Endometrium (tissue), 2 donors: ENCODE data around the gene FKBP2.
A peak's percentile ranks its signal among the peaks of the same experiment; 100 is the strongest.

Experiments used
- FAIRE-seq: peaks from 2 replicates; lab custom pipeline; 2012; peaks lifted over from hg19 to GRCh38; lab: Jason Lieb, UNC
- donor health status: control.
- donor health status: control.

Gene FKBP2

GRCh38 chr11:64219755-64220154 is 21.1 kb upstream of the FKBP2 start:
- no peak for FAIRE-seq

- FAIRE-seq, result no peak
Measured at GRCh38 chr11:64220271-64220670, 20.6 kb upstream of the FKBP2 start.

GRCh38 chr11:64220798-64221197 is 20.1 kb upstream of the FKBP2 start:
- no peak for FAIRE-seq

- no peak for FAIRE-seq
Measured at GRCh38 chr11:64222651-64223000, 18.3 kb upstream of the FKBP2 start.

GRCh38 chr11:64223001-64223651 is 17.8 kb upstream of the FKBP2 start:
- no peak for FAIRE-seq

- FAIRE-seq, result no peak
Measured at GRCh38 chr11:64224151-64224890, 16.6 kb upstream of the FKBP2 start.

GRCh38 chr11:64224891-64225607 is 15.8 kb upstream of the FKBP2 start:
- no peak for FAIRE-seq

GRCh38 chr11:64225608-64226506 is 15.0 kb upstream of the FKBP2 start, which contains the start of the genes NUDT22 and TRPT1:
Gene NUDT22 (plus strand): TSS chr11:64226274. CDS start chr11:64226653, 379 bp downstream.
Gene TRPT1 (minus strand): TSS chr11:64226186. CDS start chr11:64225860, 326 bp downstream.
- FAIRE-seq, result no peak

- no peak for FAIRE-seq
Measured at GRCh38 chr11:64226507-64227051, 14.3 kb upstream of the FKBP2 start.

GRCh38 chr11:64227405-64227956 is 13.4 kb upstream of the FKBP2 start:
- no peak for FAIRE-seq

GRCh38 chr11:64229090-64229743 is 11.7 kb upstream of the FKBP2 start:
- FAIRE-seq, result no peak

- no peak for FAIRE-seq
Measured at GRCh38 chr11:64229744-64230170, 11.1 kb upstream of the FKBP2 start.

- peak; percentile 61 for FAIRE-seq
Measured at GRCh38 chr11:64230171-64230984, 10.5 kb upstream of the FKBP2 start, which contains the start of gene DNAJC4. Gene DNAJC4 (plus strand): TSS chr11:64230548. CDS start chr11:64230855, 307 bp downstream.

GRCh38 chr11:64230985-64231365 is 9.9 kb upstream of the FKBP2 start:
- FAIRE-seq, result no peak

GRCh38 chr11:64231546-64231945 is 9.3 kb upstream of the FKBP2 start:
- FAIRE-seq, result no peak

GRCh38 chr11:64232182-64232966 is 8.5 kb upstream of the FKBP2 start:
- FAIRE-seq, result no peak

- FAIRE-seq, result no peak
Measured at GRCh38 chr11:64232967-64233315, 8.0 kb upstream of the FKBP2 start.

- no peak for FAIRE-seq
Measured at GRCh38 chr11:64233913-64234586, 6.8 kb upstream of the FKBP2 start, which contains the start of gene VEGFB. Gene VEGFB (plus strand): TSS chr11:64234584. CDS start chr11:64234834, 250 bp downstream.
